Smooth muscle cell (in vitro differentiated cells): ENCODE measurements around the gene CMTM4. TPM values are rescaled to one million over a fixed set of nuclear protein-coding genes. Genes with fewer than 3 reads are reported as not detected.

ENCODE experiments used
- DNase-seq: peaks from one replicate; lab custom pipeline; 2025; ENCODE audit not compliant: unreplicated experiment; lab: John Stamatoyannopoulos, UW
- H2AFZ ChIP-seq: fragments of 200-600 bp; sonication (generic); 2 replicates; pipeline ENCODE4 v1.6.0; 2016; ENCODE audit warnings: antibody characterized with exemption, low read depth, mild to moderate bottlenecking
- H3F3A ChIP-seq: fragments of 200-600 bp; sonication (generic); 2 replicates; pipeline ENCODE4 v1.6.0; 2017; ENCODE audit warnings: antibody characterized with exemption, low read depth
- H3K27ac ChIP-seq: fragments of 200-600 bp; sonication (generic); 2 replicates; pipeline ENCODE4 v1.5.1; 2016; ENCODE audit warnings: low read depth, mild to moderate bottlenecking
- H3K27me3 ChIP-seq: fragments of 200-600 bp; sonication (generic); 2 replicates; pipeline ENCODE4 v1.6.1; 2016; ENCODE audit warnings: low read depth, mild to moderate bottlenecking
- H3K36me3 ChIP-seq: fragments of 200-600 bp; sonication (generic); 2 replicates; pipeline ENCODE4 v1.5.1; 2016; ENCODE audit warnings: low read depth
- H3K4me1 ChIP-seq: fragments of 200-600 bp; sonication (generic); 2 replicates; pipeline ENCODE4 v1.5.1; 2016; ENCODE audit warnings: low read depth
- H3K4me2 ChIP-seq: fragments of 200-600 bp; sonication (generic); 2 replicates; pipeline ENCODE4 v1.6.0; 2016; ENCODE audit warnings: mild to moderate bottlenecking
- H3K4me3 ChIP-seq: fragments of 200-600 bp; sonication (generic); 2 replicates; pipeline ENCODE4 v1.5.1; 2016; ENCODE audit warnings: mild to moderate bottlenecking
- H3K79me2 ChIP-seq: fragments of 200-600 bp; sonication (generic); 2 replicates; pipeline ENCODE4 v1.6.0; 2016; ENCODE audit warnings: low read depth, mild to moderate bottlenecking
- H3K9ac ChIP-seq: fragments of 200-600 bp; sonication (generic); 2 replicates; pipeline ENCODE4 v1.6.0; 2016; ENCODE audit warnings: low read depth
- H3K9me3 ChIP-seq: fragments of 200-600 bp; sonication (generic); replicated peaks from 2 replicates; pipeline ENCODE4 v1.5.1; 2016; ENCODE audit warnings: low read depth
- H4K20me1 ChIP-seq: fragments of 200-600 bp; sonication (generic); 2 replicates; pipeline ENCODE4 v1.6.0; 2016; ENCODE audit warnings: low read depth
- CTCF ChIP-seq: fragments of 200-600 bp; sonication (generic); IDR thresholded peaks from 2 replicates; pipeline ENCODE4 v1.5.1; 2017; ENCODE audit warnings: borderline replicate concordance, mild to moderate bottlenecking, antibody characterized with exemption; ENCODE audit not compliant: insufficient read depth, poor library complexity, severe bottlenecking
- WGBS: methylation state at CpG from one replicate; pipeline ENCODE4 v1.1.7; 2016; ENCODE audit warnings: low lambda C conversion rate; 5-methylcytosine and 5-hydroxymethylcytosine counted together
- polyA plus RNA-seq: library from polyadenylated mRNA; unstranded; fragments of >200 nt; fragmentation: Nextera tagmentation; extraction: Ambion mirVana; gene quantifications from 2 replicates; pipeline ENCODE4 v1.2.1, GENCODE V29; 2016
- total RNA-seq: library from RNA; depleted of rRNA; stranded (reverse); fragments of >200 nt; gene quantifications from 2 replicates; pipeline ENCODE4 v1.2.3, GENCODE V29; 2014

The CMTM4 gene
- total and polyA plus RNA-seq, 2 experiments from 2014 or later, result 7.2 to 25.2 TPM

GRCh38 chr16:66658143-66658859 lies 38.2 kb downstream of the CMTM4 start:
- no peak overlapping the region for H3K4me3 ChIP-seq
- no peaks in the 10 kb centered on the region for H3K27me3 ChIP-seq
- H3K4me2 ChIP-seq, result no peak overlapping the region
- no peak for TF ChIP-seq CTCF
- peaks cover 19% of the 10 kb centered on the region for H3F3A ChIP-seq
- no peak overlapping the region for H3K27ac ChIP-seq
- no peaks in the 10 kb centered on the region for H3K36me3 ChIP-seq
- no peak for DNase-seq
- H3K9me3 ChIP-seq, result no peaks in the 10 kb centered on the region
- no peaks in the 10 kb centered on the region for H4K20me1 ChIP-seq
- peaks cover 17% of the 10 kb centered on the region for H3K79me2 ChIP-seq
- peaks cover 8% of the 10 kb centered on the region for H3K4me1 ChIP-seq
- 78% methylated on average over 6 of the region's 6 CpGs for WGBS
- H3K9ac ChIP-seq, result no peak overlapping the region
- H2AFZ ChIP-seq, result no peak overlapping the region

- Histone ChIP-seq H3K27me3 (no peaks in the 10 kb centered on the region), H3K4me3 (no peak overlapping the region), H3K4me1 (peaks cover 8% of the 10 kb centered on the region), H3F3A (peaks cover 18% of the 10 kb centered on the region), H3K9ac (no peak overlapping the region), H3K79me2 (peaks cover 17% of the 10 kb centered on the region), H3K4me2 (no peak overlapping the region), H3K9me3 (no peaks in the 10 kb centered on the region), H2AFZ (no peak overlapping the region), H3K27ac (no peak overlapping the region), H4K20me1 (no peaks in the 10 kb centered on the region), H3K36me3 (no peaks in the 10 kb centered on the region)
- TF ChIP-seq CTCF, result no peak
- DNase-seq, result no peak
- WGBS, result 86% methylated on average over 3 of the region's 3 CpGs
Measured at GRCh38 chr16:66656547-66656946, 40.0 kb downstream of the CMTM4 start.

- Histone ChIP-seq H3F3A (no peaks in the 10 kb centered on the region), H3K4me3 (no peak overlapping the region), H3K27ac (no peak overlapping the region), H4K20me1 (peaks cover 12% of the 10 kb centered on the region), H3K79me2 (peaks cover 17% of the 10 kb centered on the region), H3K4me2 (no peak overlapping the region), H3K9me3 (no peaks in the 10 kb centered on the region), H3K36me3 (no peaks in the 10 kb centered on the region), H3K4me1 (no peaks in the 10 kb centered on the region), H3K27me3 (no peaks in the 10 kb centered on the region), H3K9ac (no peak overlapping the region), H2AFZ (no peak overlapping the region)
- TF ChIP-seq CTCF, result no peak
- DNase-seq, result no peak
- 94% methylated on average over 6 of the region's 6 CpGs for WGBS
Measured at GRCh38 chr16:66653581-66654350, 42.8 kb downstream of the CMTM4 start.
